OCI-LY7 (cell line): Measurements from ENCODE around the gene WFDC2. TPM values are rescaled to one million over a fixed set of nuclear protein-coding genes. Genes with fewer than 3 reads are reported as not detected.

Experiments
- BruUV-seq: library from RNA; stranded (reverse); fragments of 400-500 nt; replicated peaks from 2 replicates; lab custom pipeline; 2021; lab: Mats Ljungman, UMichigan
- CTCF ChIA-PET: fragments of 300-600 bp; sonication (Branson Sonifier 250); formaldehyde crosslinking; loops from one replicate; lab custom pipeline; 2022; ENCODE audit warnings: antibody characterized with exemption; ENCODE audit not compliant: unreplicated experiment; lab: Charles Lee
- POLR2A ChIA-PET: fragments of 300-600 bp; sonication (Branson Sonifier 250); formaldehyde crosslinking; loops from one replicate; lab custom pipeline; 2022; ENCODE audit warnings: antibody characterized with exemption; lab: Charles Lee
- DNase-seq: peaks from one replicate; pipeline ENCODE4 v3.0.0-alpha.2; 2015; ENCODE audit warnings: low spot score
- H2AFZ ChIP-seq: fragments of 200-600 bp; sonication (generic), shearing (Covaris generic); 2 replicates; pipeline ENCODE4 v1.6.1; 2014; ENCODE audit warnings: mild to moderate bottlenecking, antibody characterized with exemption, low read length, moderate library complexity
- H3K27ac ChIP-seq: fragments of 200-600 bp; sonication (generic); 2 replicates; pipeline ENCODE4 v1.5.1; 2014; ENCODE audit warnings: mixed run types, low read depth, mild to moderate bottlenecking, moderate library complexity, low read length, inconsistent platforms; ENCODE audit not compliant: poor library complexity, severe bottlenecking
- H3K36me3 ChIP-seq: fragments of 200-600 bp; sonication (generic); 2 replicates; pipeline ENCODE4 v1.6.1; 2014; ENCODE audit warnings: mild to moderate bottlenecking, antibody characterized with exemption, low read length, moderate library complexity, mixed read lengths; ENCODE audit not compliant: insufficient read depth
- H3K4me1 ChIP-seq: fragments of 200-600 bp; sonication (generic); 2 replicates; pipeline ENCODE4 v1.5.1; 2014; ENCODE audit warnings: mild to moderate bottlenecking, low read length; ENCODE audit not compliant: insufficient read depth, poor library complexity, severe bottlenecking
- H3K4me2 ChIP-seq: fragments of 200-600 bp; sonication (generic); 2 replicates; pipeline ENCODE4 v1.6.1; 2014; ENCODE audit warnings: mild to moderate bottlenecking, low read length
- H3K4me3 ChIP-seq: fragments of 200-600 bp; sonication (generic); 2 replicates; pipeline ENCODE4 v1.5.1; 2014; ENCODE audit warnings: mild to moderate bottlenecking, low read depth, low read length; ENCODE audit not compliant: poor library complexity, severe bottlenecking
- H3K79me2 ChIP-seq: fragments of 200-600 bp; sonication (generic); 2 replicates; pipeline ENCODE4 v1.6.1; 2016; ENCODE audit warnings: low read depth, mild to moderate bottlenecking, low read length, moderate library complexity, mixed read lengths; ENCODE audit not compliant: insufficient read depth
- H3K9me2 ChIP-seq: fragments of 200-600 bp; sonication (generic); 2 replicates; pipeline ENCODE4 v1.6.1; 2016; ENCODE audit warnings: mild to moderate bottlenecking, low read length, mixed read lengths; ENCODE audit not compliant: insufficient read depth
- H3K9me3 ChIP-seq: fragments of 200-600 bp; sonication (generic); 2 replicates; pipeline ENCODE4 v1.6.1; 2014; ENCODE audit warnings: mild to moderate bottlenecking, mixed run types, low read length, mixed read lengths
- H4K20me1 ChIP-seq: fragments of 200-600 bp; sonication (generic); 2 replicates; pipeline ENCODE4 v1.6.1; 2014; ENCODE audit warnings: mild to moderate bottlenecking, antibody characterized with exemption, low read length, moderate library complexity, mixed read lengths; ENCODE audit not compliant: insufficient read depth
- EZH2phosphoT487 ChIP-seq: fragments of 200-600 bp; sonication (generic); IDR thresholded peaks from 2 replicates; pipeline ENCODE4 v1.6.1; 2018; ENCODE audit warnings: low read depth, borderline replicate concordance, mild to moderate bottlenecking, mixed run types, antibody characterized with exemption, low read length, moderate library complexity, mixed read lengths
- intact Hi-C: fragments of 100-400 bp; cut with micrococcal nuclease; formaldehyde crosslinking; loops from one replicate; pipeline ENCODE4 v1.10.0; 2022; ENCODE audit not compliant: unreplicated experiment
- total RNA-seq, 2 experiments: library from RNA; depleted of rRNA in 1 of 2; stranded (reverse); fragments of >200 nt in 1 of 2; shearing (Covaris generic) in 1 of 2; gene quantifications; 2 replicates each; pipeline ENCODE4 v1.2.3, GENCODE V29; 2014 to 2022
- TF ChIP-seq, protein P1 (sequence below): fragments of 200-600 bp; sonication (generic); conservative IDR thresholded peaks from 2 replicates; pipeline ENCODE4 v1.5.1; 2014; ENCODE audit warnings: mild to moderate bottlenecking, antibody characterized with exemption, low read length, moderate library complexity, mixed read lengths

Gene WFDC2
- total RNA-seq, 2 experiments from 2014 or later: 0.46 to 4.4 TPM

DNA sequence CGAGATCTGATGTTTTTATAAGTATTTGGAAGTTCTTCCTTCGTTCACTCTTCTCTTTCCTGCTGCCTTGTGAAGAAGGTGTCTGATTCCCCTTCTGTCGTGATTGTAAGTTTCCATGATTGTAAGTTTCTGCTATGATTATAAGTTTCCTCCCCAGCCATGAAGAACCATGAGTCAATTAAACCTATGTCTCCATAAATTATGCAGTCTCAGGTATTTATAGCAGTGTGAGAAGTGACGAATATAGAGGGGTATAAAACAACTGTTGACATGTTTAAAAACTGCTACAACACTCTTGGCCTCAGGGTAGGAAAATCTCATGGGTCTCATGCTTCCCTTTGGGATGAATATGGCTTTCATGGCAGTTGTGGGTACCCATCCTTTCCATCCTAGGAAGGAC is 5.8 kb upstream of the WFDC2 start:
- BruUV-seq: no TSS peak
- Histone ChIP-seq H3K9me2 (no peaks in the 10 kb centered on the region), H3K36me3 (no peaks in the 10 kb centered on the region), H3K27ac (no peak overlapping the region), H3K4me3 (no peak overlapping the region), H4K20me1 (no peaks in the 10 kb centered on the region), H2AFZ (no peak overlapping the region), H3K79me2 (no peaks in the 10 kb centered on the region), H3K9me3 (no peaks in the 10 kb centered on the region), H3K4me2 (no peak overlapping the region), H3K4me1 (no peaks in the 10 kb centered on the region)
- no peak for DNase-seq
- ChIA-PET CTCF (no interaction called here), POLR2A (no interaction called here)
- intact Hi-C loops: no loop called here
- no peak for TF ChIP-seq EZH2phosphoT487
- TF ChIP-seq, protein P1, sequence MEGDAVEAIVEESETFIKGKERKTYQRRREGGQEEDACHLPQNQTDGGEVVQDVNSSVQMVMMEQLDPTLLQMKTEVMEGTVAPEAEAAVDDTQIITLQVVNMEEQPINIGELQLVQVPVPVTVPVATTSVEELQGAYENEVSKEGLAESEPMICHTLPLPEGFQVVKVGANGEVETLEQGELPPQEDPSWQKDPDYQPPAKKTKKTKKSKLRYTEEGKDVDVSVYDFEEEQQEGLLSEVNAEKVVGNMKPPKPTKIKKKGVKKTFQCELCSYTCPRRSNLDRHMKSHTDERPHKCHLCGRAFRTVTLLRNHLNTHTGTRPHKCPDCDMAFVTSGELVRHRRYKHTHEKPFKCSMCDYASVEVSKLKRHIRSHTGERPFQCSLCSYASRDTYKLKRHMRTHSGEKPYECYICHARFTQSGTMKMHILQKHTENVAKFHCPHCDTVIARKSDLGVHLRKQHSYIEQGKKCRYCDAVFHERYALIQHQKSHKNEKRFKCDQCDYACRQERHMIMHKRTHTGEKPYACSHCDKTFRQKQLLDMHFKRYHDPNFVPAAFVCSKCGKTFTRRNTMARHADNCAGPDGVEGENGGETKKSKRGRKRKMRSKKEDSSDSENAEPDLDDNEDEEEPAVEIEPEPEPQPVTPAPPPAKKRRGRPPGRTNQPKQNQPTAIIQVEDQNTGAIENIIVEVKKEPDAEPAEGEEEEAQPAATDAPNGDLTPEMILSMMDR: no peak

DNA sequence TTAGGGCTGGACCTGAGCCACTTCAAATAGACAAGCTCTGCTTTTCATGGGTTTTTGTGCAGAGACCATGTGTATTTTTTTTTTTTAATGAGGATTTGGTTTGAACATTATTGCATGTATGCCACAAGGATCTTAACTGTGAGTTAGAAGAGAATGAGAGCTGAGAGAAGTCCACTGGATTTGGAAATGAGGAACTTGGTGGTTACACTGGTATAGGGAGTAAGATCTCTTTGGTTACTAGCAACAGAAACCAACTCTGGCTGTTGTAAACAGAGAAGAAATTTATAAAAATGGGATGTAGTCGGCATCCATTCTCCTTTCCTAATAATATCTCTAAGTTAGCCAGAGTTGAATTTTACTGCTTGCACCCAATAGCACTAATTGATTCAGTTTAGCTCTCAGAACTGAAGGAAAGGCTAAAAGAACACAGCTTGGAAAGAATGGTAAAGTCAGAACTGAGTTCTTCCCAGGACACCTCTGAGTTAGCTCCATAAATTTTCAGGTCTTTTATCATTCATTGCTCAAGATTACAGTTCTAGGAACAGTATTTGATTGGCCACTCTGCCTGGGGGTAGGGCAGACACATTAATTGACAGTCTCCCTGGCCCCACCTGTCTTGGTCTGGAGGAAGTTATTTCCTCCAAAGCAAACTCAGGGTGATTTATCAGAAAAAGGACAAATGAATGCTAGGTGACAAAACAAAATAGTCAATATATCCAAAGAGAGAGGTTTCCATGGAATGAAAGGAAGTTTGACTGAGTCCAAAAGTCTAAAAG is 3.9 kb upstream of the WFDC2 start:
- no TSS peak for BruUV-seq
- Histone ChIP-seq H3K9me3 (no peaks in the 10 kb centered on the region), H3K27ac (no peak overlapping the region), H3K9me2 (no peaks in the 10 kb centered on the region), H3K4me1 (no peaks in the 10 kb centered on the region), H3K4me3 (no peak overlapping the region), H4K20me1 (no peaks in the 10 kb centered on the region), H2AFZ (no peak overlapping the region), H3K79me2 (no peaks in the 10 kb centered on the region), H3K36me3 (no peaks in the 10 kb centered on the region), H3K4me2 (no peak overlapping the region)
- ChIA-PET CTCF (no interaction called here), POLR2A (interaction anchor here (0.5 to 0.7 kb wide), 3 partner anchors 14 to 53 kb away, joined by 3 read pairs; no protein-coding TSS in a partner anchor)
- no peak for DNase-seq
- no peak for TF ChIP-seq EZH2phosphoT487
- TF ChIP-seq, protein P1: no peak
- intact Hi-C loops: no loop called here

DNA sequence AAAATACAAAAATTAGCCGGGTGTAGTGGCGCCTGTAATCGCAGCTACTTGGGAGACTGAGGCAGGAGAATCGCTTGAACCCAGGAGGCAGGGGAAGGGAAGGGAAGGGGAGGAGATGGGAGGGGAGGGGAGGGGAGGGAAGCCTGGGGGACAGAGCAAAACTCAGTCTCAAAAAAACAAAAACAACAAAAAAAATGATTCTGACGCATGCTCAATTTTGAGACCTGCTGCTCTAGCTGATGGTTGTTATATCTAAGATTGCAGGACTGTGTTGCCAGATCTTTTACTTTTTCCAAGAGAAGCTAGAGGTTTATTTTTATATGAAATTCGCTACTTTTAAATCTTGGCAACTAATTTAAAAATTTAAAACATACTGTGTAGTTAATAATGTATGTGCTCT is 2.4 kb upstream of the WFDC2 start:
- H3K27ac ChIP-seq: no peak overlapping the region
- H3K79me2 ChIP-seq: no peaks in the 10 kb centered on the region
- H3K4me1 ChIP-seq: no peaks in the 10 kb centered on the region
- TF ChIP-seq, protein P1: no peak
- TF ChIP-seq EZH2phosphoT487: no peak
- H2AFZ ChIP-seq: no peak overlapping the region
- ChIA-PET POLR2A (interaction anchor here (0.6 to 0.7 kb wide), 2 partner anchors 14 to 313 kb away, joined by 3 read pairs; no protein-coding TSS in a partner anchor), CTCF (no interaction called here)
- H3K9me2 ChIP-seq: no peaks in the 10 kb centered on the region
- H3K4me2 ChIP-seq: no peak overlapping the region
- intact Hi-C loops: no loop called here
- no peak overlapping the region for H3K4me3 ChIP-seq
- no TSS peak for BruUV-seq
- DNase-seq: no peak
- H4K20me1 ChIP-seq: no peaks in the 10 kb centered on the region
- H3K9me3 ChIP-seq: no peaks in the 10 kb centered on the region
- no peaks in the 10 kb centered on the region for H3K36me3 ChIP-seq
